SK-N-SH (cell line): Measurements from ENCODE around the gene RASSF8.

ENCODE experiments used
- CTCF ChIP-seq: fragments of 200-600 bp; sonication (generic); IDR thresholded peaks from 2 replicates; pipeline ENCODE4 v1.6.1; 2017; ENCODE audit warnings: antibody characterized with exemption, mild to moderate bottlenecking, moderate library complexity
- EP300 ChIP-seq, 2 experiments: IDR thresholded peaks; 2 replicates each; pipeline versions ENCODE4 v1.4.0 to v1.6.1; 2012; ENCODE audit warnings: borderline replicate concordance in 1 of 2, low read depth in 1 of 2, low read length in 1 of 2
- GABPA ChIP-seq: IDR thresholded peaks from 2 replicates; pipeline ENCODE4 v1.4.0; 2012; ENCODE audit warnings: low read depth, mild to moderate bottlenecking
- NFIC ChIP-seq: IDR thresholded peaks from 2 replicates; pipeline ENCODE4 v1.4.0; 2012; ENCODE audit warnings: borderline replicate concordance
- POLR2AphosphoS5 ChIP-seq: IDR thresholded peaks from 2 replicates; pipeline ENCODE4 v1.6.1; 2012; ENCODE audit warnings: low read depth, low read length
- RCOR1 ChIP-seq: fragments of 150-350 bp; IDR thresholded peaks from 2 replicates; pipeline ENCODE4 v1.6.1; 2017; ENCODE audit warnings: antibody characterized with exemption, low read length
- TF ChIP-seq, protein P1 (sequence below): fragments of 150-350 bp; IDR thresholded peaks from 2 replicates; pipeline ENCODE4 v1.6.1; 2017; ENCODE audit warnings: antibody characterized with exemption, low read length, low read depth, borderline replicate concordance
- TF ChIP-seq, protein P2 (sequence below): IDR thresholded peaks from 2 replicates; pipeline ENCODE4 v1.4.0; 2012; ENCODE audit warnings: low read depth
- TF ChIP-seq, protein P3 (sequence below): IDR thresholded peaks from 2 replicates; pipeline ENCODE4 v1.6.1; 2012; ENCODE audit warnings: mild to moderate bottlenecking, low read depth, low read length, moderate library complexity

- TF ChIP-seq, protein P1, sequence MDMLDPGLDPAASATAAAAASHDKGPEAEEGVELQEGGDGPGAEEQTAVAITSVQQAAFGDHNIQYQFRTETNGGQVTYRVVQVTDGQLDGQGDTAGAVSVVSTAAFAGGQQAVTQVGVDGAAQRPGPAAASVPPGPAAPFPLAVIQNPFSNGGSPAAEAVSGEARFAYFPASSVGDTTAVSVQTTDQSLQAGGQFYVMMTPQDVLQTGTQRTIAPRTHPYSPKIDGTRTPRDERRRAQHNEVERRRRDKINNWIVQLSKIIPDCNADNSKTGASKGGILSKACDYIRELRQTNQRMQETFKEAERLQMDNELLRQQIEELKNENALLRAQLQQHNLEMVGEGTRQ: no peak
- TF ChIP-seq GABPA (no peak), CTCF (no peak), POLR2AphosphoS5 (no peak), RCOR1 (no peak), EP300 (IDR thresholded peaks at IDR 0.05; ENCODE audit: borderline replicate concordance in 1 of 2, low read depth in 1 of 2, low read length in 1 of 2) (no peak), NFIC (no peak)
- TF ChIP-seq, protein P2, sequence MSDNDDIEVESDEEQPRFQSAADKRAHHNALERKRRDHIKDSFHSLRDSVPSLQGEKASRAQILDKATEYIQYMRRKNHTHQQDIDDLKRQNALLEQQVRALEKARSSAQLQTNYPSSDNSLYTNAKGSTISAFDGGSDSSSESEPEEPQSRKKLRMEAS: no peak
- TF ChIP-seq, protein P3, sequence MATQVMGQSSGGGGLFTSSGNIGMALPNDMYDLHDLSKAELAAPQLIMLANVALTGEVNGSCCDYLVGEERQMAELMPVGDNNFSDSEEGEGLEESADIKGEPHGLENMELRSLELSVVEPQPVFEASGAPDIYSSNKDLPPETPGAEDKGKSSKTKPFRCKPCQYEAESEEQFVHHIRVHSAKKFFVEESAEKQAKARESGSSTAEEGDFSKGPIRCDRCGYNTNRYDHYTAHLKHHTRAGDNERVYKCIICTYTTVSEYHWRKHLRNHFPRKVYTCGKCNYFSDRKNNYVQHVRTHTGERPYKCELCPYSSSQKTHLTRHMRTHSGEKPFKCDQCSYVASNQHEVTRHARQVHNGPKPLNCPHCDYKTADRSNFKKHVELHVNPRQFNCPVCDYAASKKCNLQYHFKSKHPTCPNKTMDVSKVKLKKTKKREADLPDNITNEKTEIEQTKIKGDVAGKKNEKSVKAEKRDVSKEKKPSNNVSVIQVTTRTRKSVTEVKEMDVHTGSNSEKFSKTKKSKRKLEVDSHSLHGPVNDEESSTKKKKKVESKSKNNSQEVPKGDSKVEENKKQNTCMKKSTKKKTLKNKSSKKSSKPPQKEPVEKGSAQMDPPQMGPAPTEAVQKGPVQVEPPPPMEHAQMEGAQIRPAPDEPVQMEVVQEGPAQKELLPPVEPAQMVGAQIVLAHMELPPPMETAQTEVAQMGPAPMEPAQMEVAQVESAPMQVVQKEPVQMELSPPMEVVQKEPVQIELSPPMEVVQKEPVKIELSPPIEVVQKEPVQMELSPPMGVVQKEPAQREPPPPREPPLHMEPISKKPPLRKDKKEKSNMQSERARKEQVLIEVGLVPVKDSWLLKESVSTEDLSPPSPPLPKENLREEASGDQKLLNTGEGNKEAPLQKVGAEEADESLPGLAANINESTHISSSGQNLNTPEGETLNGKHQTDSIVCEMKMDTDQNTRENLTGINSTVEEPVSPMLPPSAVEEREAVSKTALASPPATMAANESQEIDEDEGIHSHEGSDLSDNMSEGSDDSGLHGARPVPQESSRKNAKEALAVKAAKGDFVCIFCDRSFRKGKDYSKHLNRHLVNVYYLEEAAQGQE: no peak
Measured at GRCh38 chr12:26029736-26030022, 71.2 kb downstream of the RASSF8 start.
